ENCODE results near the gene RHOXF1. TPM values are rescaled to one million over a fixed set of nuclear protein-coding genes. Genes with fewer than 3 reads are reported as not detected.
"Not testable (repeated sequence)": the region's sequence is repeated elsewhere in the genome, so short reads cannot be mapped to it uniquely, and the experiment has no call there.

Gene RHOXF1, protein sequence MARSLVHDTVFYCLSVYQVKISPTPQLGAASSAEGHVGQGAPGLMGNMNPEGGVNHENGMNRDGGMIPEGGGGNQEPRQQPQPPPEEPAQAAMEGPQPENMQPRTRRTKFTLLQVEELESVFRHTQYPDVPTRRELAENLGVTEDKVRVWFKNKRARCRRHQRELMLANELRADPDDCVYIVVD
- total RNA-seq (2014; rRNA removed; shearing (Covaris generic)): not detected in 2 replicates

DNA sequence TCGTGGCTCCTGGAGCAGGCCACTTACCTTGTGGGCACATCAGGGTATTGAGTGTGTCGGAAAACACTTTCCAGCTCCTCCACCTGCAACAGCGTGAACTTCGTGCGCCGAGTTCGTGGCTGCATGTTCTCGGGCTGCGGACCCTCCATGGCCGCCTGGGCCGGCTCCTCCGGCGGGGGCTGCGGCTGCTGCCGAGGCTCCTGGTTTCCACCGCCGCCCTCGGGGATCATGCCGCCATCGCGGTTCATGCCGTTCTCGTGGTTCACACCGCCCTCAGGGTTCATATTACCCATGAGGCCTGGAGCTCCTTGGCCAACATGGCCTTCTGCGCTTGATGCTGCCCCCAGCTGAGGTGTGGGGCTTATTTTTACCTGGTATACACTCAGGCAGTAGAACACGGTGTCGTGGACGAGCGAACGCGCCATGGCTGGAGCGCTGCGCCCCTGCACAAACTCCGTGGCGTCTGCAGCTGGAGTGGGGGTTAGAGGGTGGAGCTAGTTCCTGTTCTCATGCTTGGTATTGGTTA lies at the start of gene RHOXF1:
RHOXF1 (minus strand) TSS at position 476 of the 526 bp plus-strand sequence; CDS start at position 425, 51 bp downstream.
- peaks cover 6% of the 10 kb centered on the region for H3K27me3 ChIP-seq
- no peaks in the 10 kb centered on the region for H3K4me1 ChIP-seq
- no peak within 1 kb of the TSS for H3K4me3 ChIP-seq
- no peak for DNase-seq
- no peaks in the 10 kb centered on the region for H3K36me3 ChIP-seq
- H3K27ac ChIP-seq: no peak within 1 kb of the TSS
- H3K9me3 ChIP-seq (replicated peaks): no peaks in the 10 kb centered on the region

DNA sequence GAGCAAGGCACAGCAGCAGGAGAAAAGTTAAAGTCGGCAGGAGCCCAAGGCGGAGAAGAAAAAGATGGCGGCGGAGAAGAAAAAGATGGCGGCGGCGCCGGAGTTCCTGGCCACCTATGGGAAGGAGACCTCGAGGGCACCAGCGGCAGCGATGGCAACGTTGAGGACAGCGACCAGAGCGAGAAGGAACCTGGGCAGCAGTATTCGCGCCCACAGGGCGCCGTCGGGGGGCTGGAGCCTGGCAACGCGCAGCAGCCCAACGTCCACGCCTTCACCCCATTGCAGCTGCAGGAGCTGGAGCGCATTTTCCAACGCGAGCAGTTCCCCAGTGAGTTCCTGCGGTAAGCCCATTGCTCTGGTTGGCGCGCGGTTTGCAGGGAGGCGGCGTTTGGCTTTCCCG lies 43.4 kb upstream of the RHOXF1 start:
- H3K36me3 ChIP-seq; DNase-seq; H3K27ac ChIP-seq; H3K4me1 ChIP-seq; H3K27me3 ChIP-seq; H3K4me3 ChIP-seq; H3K9me3 ChIP-seq (replicated peaks): not testable (repeated sequence)

DNA sequence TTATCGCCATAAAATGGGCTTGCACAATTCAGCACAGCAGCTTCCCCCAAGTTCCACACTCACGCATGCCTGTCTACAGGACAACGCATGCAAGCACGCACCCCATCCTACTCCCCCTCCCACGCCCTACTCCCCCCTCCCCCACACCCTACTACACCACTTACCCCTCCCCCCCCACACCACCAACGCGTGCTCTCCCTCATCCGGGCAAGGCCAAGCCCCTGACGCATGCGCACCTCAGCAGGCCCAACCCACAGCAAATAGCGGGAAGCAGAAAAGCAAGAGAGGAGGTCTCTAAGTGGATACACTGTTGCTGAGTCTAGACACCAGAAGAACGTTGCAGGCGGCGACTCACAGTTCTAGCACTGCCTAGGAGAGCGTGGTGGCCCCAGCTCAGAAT lies 42.6 kb upstream of the RHOXF1 start, which contains the start of gene RHOXF2:
RHOXF2 (plus strand) TSS at position 301 of the 400 bp plus-strand sequence. CDS start 138 bp downstream, outside the sequence.
- not testable (repeated sequence) for DNase-seq; H3K4me3 ChIP-seq; H3K27ac ChIP-seq; H3K9me3 ChIP-seq (replicated peaks); H3K36me3 ChIP-seq; H3K27me3 ChIP-seq; H3K4me1 ChIP-seq

DNA sequence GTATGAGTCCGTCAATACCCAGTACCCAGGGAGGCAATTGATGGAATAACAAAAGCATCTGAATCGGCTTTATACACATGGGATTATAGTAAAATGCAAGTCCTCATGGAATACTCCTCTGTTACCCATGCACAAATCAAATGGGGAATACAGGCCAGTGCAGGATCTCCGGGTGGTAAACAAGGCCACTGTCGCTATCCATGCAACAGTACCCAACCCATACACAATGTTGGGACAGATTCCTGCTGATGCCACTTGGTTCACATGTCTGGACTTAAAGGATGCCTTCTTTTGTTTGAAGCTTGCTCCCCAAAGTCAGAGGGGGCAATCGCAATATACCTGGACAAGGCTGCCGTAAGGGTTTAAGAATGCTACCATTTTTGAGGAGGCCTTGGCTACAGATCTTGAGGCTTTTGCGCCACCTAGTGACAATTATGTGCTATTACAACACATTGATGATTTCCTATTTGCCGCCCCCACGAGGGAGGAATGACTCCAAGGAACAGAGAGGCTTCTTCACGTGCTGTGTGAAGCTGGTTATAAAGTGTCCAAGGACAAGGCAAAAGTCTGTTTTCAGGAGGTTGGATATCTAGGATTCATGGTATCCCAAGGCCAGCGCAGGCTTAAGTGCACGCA lies 34.5 kb upstream of the RHOXF1 start:
- not testable (repeated sequence) for H3K9me3 ChIP-seq (replicated peaks); H3K4me3 ChIP-seq; DNase-seq; H3K36me3 ChIP-seq; H3K27me3 ChIP-seq; H3K27ac ChIP-seq; H3K4me1 ChIP-seq

DNA sequence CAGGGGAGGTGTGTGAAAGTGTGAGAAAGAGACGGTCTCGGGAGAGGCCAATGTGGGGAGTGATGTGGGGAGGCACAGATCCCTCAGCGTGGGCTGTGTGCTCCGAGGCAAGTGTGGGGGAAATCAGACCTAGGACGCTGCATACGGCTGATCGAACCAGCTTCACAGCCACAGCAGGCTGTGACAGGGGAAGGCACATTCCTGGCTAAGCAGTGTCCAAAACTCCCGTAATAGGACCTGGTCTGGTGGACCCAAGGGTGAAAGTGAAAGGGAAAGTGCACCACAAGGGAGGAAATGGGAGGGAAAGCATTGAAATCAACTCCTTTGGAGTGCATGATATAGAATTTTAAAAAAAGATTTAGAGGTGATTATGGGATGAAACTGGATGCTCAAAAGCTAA lies 31.8 kb upstream of the RHOXF1 start:
- no peak overlapping the region for H3K4me3 ChIP-seq
- peaks cover 9% of the 10 kb centered on the region; the same call in 1 of the 2 replicates for H3K9me3 ChIP-seq (replicated peaks)
- H3K4me1 ChIP-seq: no peaks in the 10 kb centered on the region
- H3K27ac ChIP-seq: no peak overlapping the region
- H3K36me3 ChIP-seq: no peaks in the 10 kb centered on the region
- DNase-seq: no peak
- peaks cover 15% of the 10 kb centered on the region for H3K27me3 ChIP-seq

DNA sequence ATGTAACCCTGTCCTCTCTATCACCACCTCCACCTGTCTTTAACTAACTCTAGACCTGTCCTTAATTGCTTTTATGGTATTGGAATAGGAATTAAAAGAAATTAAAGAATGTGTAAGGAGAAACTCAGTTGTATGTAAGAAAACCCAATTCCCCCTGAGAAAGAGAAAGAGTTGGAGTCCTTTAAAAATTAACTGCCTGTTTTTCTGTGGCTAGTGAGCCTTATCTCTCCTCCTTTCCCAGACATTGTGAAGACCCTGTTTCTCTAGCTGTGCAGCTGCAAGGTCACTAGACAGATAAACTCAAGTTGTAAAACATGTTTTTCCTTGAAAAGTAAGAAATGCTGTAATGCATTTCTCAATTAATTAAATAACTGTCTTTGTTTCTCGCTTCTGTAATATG lies 30.6 kb upstream of the RHOXF1 start:
- H3K4me3 ChIP-seq; DNase-seq; H3K4me1 ChIP-seq; H3K36me3 ChIP-seq; H3K27ac ChIP-seq; H3K9me3 ChIP-seq (replicated peaks): not testable (repeated sequence)
- peaks cover 15% of the 10 kb centered on the region for H3K27me3 ChIP-seq

DNA sequence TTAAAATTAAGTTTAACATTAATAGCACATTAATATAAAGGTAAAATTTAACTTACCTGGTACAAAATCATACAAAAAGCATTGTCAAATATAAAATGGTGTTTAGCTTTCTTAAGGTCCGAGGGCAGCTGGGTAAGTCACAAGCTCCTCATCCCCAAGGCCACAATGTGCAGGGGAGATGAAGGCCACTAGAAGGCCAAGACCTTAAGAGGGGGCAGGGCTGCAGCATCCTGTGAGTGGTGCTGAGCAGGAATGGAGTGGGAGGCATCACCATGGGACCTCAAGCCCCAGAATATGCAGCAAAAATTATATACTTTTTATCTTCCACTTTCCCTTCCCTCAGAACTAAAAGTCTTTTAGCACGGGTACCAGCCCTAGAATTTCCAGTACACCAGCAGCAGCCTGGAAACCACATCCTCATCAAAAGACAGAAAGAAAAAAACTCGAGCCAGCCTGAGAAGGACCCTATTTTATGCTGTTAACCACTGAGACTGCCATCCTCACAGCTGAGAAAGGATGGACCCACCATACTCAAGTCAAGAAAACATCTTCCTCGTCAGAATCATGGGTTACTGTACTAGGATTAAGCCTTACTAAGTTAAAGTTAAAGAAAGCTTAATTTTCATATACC lies 29.7 kb upstream of the RHOXF1 start:
- Histone ChIP-seq H3K4me1 (no peaks in the 10 kb centered on the region), H3K36me3 (no peaks in the 10 kb centered on the region), H3K27ac (no peak overlapping the region), H3K27me3 (peaks cover 17% of the 10 kb centered on the region), H3K4me3 (no peak overlapping the region), H3K9me3 (replicated peaks) (peaks cover 9% of the 10 kb centered on the region; the same call in 1 of the 2 replicates)
- DNase-seq: no peak

DNA sequence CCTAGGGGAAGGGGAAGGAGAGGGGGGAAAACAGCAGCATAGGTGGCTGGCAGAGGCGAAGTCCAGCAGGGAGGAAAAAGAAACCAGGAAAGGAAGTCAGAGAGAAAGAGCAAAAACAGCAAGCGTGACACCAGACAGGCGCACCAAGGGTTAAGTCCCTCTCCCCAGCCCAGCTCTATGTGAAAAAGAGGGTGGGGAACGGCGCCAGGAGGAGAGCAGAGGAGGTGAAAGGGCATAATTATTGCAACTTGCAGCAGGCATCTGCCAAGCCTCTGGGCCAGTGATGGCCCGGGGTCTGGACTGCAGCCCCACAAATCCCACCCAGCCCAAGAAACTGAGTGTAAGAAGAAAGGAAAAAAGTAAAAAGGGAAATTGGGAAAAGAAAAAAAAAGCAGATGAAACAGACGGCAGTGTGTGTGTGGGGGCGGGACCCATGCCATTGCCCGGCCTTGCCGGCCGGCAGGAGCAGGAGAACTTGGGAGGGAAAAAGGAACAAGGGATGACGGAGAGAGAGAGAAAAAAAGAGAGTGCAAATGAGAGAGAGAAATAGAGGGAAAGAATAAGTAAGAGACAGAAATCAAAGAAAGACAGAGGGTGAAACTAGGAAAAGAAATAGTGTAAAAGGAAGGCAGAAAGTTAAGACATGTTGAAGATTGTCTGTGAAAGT lies 28.6 kb upstream of the RHOXF1 start:
- no peaks in the 10 kb centered on the region for H3K36me3 ChIP-seq
- H3K27ac ChIP-seq: no peak overlapping the region
- peaks cover 9% of the 10 kb centered on the region; the same call in 1 of the 2 replicates for H3K9me3 ChIP-seq (replicated peaks)
- H3K4me1 ChIP-seq: no peaks in the 10 kb centered on the region
- peaks cover 17% of the 10 kb centered on the region for H3K27me3 ChIP-seq
- H3K4me3 ChIP-seq: no peak overlapping the region
- DNase-seq: no peak

DNA sequence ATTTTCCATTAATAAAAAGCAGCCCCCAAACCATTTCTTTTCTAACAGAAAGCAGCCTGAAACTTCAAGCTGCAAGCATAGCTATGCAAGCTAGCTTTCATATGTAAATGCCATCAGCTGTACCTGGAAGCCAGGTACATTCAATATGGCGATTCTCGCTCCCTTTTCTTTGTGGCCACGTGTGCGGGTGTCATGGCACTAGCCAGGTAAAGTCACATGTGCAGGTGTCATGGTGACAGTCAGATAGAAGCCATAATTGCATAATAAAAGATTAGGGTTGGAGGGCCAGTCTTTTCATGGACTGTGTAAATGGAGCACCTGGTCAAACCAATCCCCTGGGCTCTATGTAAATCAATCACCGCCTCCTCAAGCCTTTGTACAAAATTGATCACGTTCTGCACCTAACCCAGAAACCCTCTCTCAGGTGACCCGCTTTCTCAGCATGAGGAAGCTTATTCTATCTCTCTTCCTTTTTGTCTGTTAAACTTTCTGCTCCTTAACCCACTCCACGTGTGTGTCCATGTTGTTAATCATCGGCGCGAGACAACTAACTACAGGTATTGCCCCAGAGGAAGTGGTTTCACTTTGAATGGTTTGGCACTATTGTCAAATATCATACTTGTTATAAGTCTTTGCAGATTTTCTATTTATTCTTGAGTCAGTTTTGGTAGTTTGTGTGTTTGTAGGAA lies 24.7 kb upstream of the RHOXF1 start:
- H3K36me3 ChIP-seq: no peaks in the 10 kb centered on the region
- H3K27ac ChIP-seq: no peak overlapping the region
- no peak overlapping the region for H3K4me3 ChIP-seq
- H3K4me1 ChIP-seq: no peaks in the 10 kb centered on the region
- peaks cover 22% of the 10 kb centered on the region for H3K27me3 ChIP-seq
- DNase-seq: no peak
- no peaks in the 10 kb centered on the region; the same call in 1 of the 2 replicates for H3K9me3 ChIP-seq (replicated peaks)

DNA sequence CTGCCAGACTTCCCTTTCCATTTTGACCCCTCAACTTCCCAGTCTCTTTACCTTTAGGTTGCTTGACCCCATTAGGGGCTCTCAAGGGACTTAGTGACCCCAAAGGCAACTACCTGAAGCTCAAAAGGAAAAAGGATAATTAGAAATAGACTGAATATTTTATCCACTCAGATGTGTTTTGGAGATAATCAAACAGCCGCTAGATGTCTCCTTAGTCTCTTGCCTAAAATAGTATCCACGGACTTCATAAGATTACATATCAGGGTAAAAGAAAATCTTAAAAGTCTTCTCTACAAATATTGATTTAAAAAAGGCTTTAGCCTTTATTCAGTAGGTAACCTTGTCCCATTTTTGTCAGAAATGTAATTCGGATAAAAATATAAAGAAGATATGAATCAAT lies 21.7 kb upstream of the RHOXF1 start:
- H3K36me3 ChIP-seq: no peaks in the 10 kb centered on the region
- no peaks in the 10 kb centered on the region for H3K4me1 ChIP-seq
- DNase-seq: no peak
- no peak overlapping the region for H3K27ac ChIP-seq
- no peaks in the 10 kb centered on the region for H3K9me3 ChIP-seq (replicated peaks)
- peaks cover 13% of the 10 kb centered on the region for H3K27me3 ChIP-seq
- H3K4me3 ChIP-seq: no peak overlapping the region

DNA sequence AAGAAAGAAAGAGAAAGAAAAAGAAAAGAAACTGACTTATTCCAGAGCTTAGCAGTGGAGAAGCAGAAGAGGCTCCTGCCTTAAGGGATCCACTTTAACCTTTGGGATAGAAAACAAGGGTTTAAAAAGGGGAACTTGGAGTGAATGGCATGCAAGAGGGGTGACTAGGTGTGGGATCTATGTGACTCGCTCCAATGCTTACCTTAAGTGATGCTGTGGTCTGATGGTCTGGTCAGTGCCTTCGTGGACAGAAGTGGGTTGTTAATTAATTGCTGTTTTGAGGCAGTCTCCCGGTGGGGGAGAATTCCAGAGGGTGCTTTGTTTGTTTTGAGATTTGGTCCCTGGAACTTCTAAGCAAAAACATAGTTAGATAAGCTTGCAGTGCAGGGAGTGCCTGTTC lies 21.1 kb upstream of the RHOXF1 start:
- no peaks in the 10 kb centered on the region for H3K9me3 ChIP-seq (replicated peaks)
- no peak overlapping the region for H3K27ac ChIP-seq
- H3K36me3 ChIP-seq: no peaks in the 10 kb centered on the region
- H3K4me1 ChIP-seq: no peaks in the 10 kb centered on the region
- H3K4me3 ChIP-seq: no peak overlapping the region
- peaks cover 16% of the 10 kb centered on the region for H3K27me3 ChIP-seq
- DNase-seq: no peak

DNA sequence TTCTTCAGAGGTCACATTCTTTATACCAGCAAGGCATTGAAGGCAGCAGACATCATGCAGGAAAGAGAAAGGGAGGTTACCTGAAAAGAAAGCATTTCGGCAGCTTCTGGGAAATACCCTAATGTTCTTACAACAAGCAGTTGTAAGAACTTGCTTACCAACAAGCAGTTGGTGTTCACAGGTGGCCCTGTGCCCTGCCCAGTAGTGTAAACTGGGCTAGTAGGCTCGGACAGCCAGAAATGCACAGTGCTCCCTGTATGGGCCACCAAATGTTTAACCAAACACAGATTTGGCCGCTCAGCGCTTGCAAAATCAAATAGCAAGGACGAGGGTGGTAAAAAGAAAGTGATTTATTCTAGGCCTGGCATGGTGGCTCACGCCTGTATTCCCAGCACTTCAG lies 20.4 kb upstream of the RHOXF1 start:
- peaks cover 19% of the 10 kb centered on the region for H3K27me3 ChIP-seq
- H3K36me3 ChIP-seq: no peaks in the 10 kb centered on the region
- no peak overlapping the region for H3K4me3 ChIP-seq
- no peaks in the 10 kb centered on the region for H3K4me1 ChIP-seq
- DNase-seq: no peak
- H3K9me3 ChIP-seq (replicated peaks): no peaks in the 10 kb centered on the region
- no peak overlapping the region for H3K27ac ChIP-seq

DNA sequence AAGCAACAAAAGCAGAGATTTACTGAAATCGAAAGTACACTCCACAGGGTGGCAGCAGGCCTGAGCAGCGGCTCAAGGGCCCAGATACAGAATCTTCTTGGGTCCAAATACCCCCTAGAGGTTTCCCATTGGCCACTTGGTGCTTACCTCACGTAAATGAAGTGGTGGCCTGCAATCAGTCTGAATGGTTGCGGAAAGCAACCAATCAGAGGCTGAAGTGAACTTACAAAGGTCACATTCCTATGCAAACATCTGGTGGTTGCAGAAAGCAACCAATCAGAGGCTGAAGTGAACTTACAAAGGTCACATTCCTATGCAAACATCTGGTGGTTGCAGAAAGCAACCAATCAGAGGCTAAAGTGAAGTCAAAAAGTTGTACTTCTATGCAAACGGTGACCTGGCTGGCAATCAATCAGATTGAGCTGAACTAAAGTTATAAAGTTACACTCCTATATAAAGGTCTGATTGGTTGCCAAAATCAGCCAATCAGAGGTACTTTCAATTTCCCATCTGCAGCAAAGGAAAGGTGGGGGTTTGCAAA lies 12.7 kb upstream of the RHOXF1 start:
- not testable (repeated sequence) for H3K36me3 ChIP-seq; DNase-seq; H3K9me3 ChIP-seq (replicated peaks); H3K27ac ChIP-seq; H3K4me1 ChIP-seq; H3K4me3 ChIP-seq
- H3K27me3 ChIP-seq: peaks cover 24% of the 10 kb centered on the region

DNA sequence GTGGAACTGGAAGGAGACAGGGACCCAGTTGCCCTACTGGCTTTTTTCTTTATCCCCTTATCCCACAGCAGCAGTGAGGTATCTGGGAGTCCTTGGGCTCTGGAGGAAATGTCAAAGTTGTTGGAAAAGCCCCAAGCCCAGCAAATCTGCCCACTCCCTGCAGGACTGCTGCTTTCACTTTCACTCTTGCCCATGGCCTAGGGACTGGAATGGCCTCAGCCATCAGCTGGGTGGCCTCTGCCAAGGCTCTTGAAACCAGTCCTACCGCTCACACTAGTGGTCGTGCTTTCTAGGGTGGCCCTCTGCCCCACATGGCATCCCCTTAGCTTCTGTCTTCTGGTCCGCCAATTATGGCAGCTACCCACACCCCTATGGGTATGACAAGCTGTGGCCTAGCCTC lies 9.7 kb upstream of the RHOXF1 start:
- no peaks in the 10 kb centered on the region for H3K4me1 ChIP-seq
- 0 out of 2 replicates have a peak overlapping the region, but pooled peaks have one; percentile 17 for H3K4me3 ChIP-seq
- H3K27ac ChIP-seq: no peak overlapping the region
- no peaks in the 10 kb centered on the region for H3K9me3 ChIP-seq (replicated peaks)
- DNase-seq: no peak
- H3K36me3 ChIP-seq: no peaks in the 10 kb centered on the region
- H3K27me3 ChIP-seq: peaks cover 14% of the 10 kb centered on the region; the same call in 1 of the 2 replicates

All from SJCRH30 (cell line).